Neuron (in vitro differentiated cells): Measurements from ENCODE around the gene C2orf49.

Experiments
- H2AFZ ChIP-seq: one replicate; pipeline ENCODE4 v1.6.1; 2013; ENCODE audit warnings: low read depth, mild to moderate bottlenecking, inconsistent platforms, low read length, moderate library complexity
- H3K27me3 ChIP-seq: one replicate; pipeline ENCODE4 v1.6.1; 2013; ENCODE audit warnings: low read length; ENCODE audit not compliant: insufficient read depth
- H3K36me3 ChIP-seq: one replicate; pipeline ENCODE4 v1.6.1; 2013; ENCODE audit warnings: low read length; ENCODE audit not compliant: insufficient read depth
- H3K4me1 ChIP-seq: one replicate; pipeline ENCODE4 v1.6.1; 2013; ENCODE audit warnings: low read length; ENCODE audit not compliant: insufficient read depth
- H3K4me3 ChIP-seq: 2 replicates; pipeline ENCODE4 v1.5.1; 2013; ENCODE audit warnings: mild to moderate bottlenecking, low read length, moderate library complexity
- H3K9me3 ChIP-seq: one replicate; pipeline ENCODE4 v1.6.1; 2013; ENCODE audit warnings: low read length

C2orf49 gene

DNA sequence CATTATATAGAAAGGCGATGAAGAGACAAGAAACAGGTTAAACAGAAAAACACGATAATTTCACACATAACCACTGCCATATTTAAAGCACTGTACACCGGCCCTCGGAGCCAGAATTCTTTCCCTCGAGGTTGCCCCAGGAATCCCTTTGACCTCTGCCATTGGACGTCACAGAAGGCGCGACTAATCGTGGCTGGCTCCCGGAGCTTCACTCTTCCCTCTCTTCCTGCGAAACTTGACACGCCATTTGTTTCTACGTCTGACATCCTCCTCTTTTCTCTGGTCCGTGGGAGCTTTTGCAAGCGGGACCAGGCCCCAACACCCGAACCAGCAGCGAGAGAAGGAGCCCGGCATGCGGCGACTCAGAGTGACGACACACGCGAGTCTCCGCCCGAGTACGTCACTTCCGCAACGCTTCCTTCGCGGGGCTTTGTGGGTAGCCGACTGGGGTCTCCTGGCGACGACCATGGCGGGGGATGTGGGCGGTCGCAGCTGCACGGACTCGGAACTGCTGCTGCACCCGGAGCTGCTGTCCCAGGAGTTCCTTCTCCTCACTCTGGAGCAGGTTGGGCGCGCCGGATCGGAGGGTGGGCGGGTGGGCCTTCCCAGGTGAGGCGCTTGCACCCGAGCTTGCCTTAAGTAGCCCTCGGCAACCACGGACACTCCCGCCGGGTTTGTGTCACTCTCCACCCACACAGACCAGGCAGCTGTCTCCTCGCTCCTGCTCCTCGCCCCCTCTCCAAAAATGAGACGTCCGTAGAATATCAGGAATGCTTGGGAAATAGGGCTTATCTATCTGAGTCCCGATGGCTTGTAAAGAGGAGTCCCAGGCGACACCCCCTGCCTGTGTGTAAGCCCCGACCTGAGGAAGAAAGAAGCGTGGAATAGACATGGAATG is at the start of gene C2orf49:
Gene C2orf49, plus strand, starts transcription at position 419 of the 898 bp plus-strand sequence. Its CDS starts 48 bp downstream, at position 467.
- H2AFZ ChIP-seq: peak within 1 kb of the TSS; percentile 85
- H3K27me3 ChIP-seq: no peaks in the 10 kb centered on the region
- peak within 1 kb of the TSS; percentile 97 for H3K4me3 ChIP-seq
- no peaks in the 10 kb centered on the region for H3K9me3 ChIP-seq
- H3K36me3 ChIP-seq: peaks cover 27% of the 10 kb centered on the region
- H3K4me1 ChIP-seq: peaks cover 14% of the 10 kb centered on the region

DNA sequence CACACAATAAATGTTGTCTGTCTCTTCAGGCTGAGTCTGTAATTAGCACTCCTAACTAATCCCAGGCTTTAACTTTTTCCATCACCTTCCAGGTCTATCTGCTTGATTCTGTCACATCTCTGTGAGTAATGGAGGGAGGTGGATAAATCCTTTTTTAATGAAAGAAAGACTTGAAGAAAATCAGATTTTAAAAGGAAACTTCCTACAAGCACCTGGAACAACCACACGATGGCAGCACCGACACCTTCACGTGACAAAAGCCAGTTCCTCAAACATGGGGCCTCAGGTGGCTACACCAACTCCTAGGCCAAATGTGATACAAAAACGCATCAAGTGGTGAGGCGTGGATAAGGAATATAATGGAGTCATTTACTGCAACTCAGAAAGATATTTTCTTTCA is 49.6 kb upstream of the C2orf49 start:
- no peaks in the 10 kb centered on the region for H3K9me3 ChIP-seq
- peaks cover 9% of the 10 kb centered on the region for H3K4me1 ChIP-seq
- peaks cover 51% of the 10 kb centered on the region for H3K36me3 ChIP-seq
- H3K4me3 ChIP-seq: no peak overlapping the region
- H2AFZ ChIP-seq: no peak overlapping the region
- no peaks in the 10 kb centered on the region for H3K27me3 ChIP-seq

DNA sequence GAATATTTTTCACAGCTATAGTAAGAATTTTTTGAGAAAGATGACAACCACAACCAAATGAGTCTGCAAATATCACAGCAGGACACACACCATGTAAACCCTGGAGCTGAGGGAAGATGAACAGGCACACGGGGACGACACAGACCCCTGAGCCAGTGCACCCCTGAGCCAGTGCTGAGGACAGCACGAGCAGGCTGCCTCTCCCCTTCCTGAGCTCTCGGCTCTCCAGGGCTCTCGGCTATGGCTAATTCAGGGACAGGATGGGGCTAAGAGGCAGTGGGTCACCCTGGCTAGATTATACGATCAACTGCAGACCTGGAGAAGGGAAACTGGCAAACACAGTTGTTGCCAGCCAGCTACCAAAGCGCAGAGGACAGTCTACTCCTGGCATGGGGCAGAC is 49.2 kb upstream of the C2orf49 start:
- Histone ChIP-seq H3K36me3 (peaks cover 51% of the 10 kb centered on the region), H2AFZ (no peak overlapping the region), H3K9me3 (no peaks in the 10 kb centered on the region)

DNA sequence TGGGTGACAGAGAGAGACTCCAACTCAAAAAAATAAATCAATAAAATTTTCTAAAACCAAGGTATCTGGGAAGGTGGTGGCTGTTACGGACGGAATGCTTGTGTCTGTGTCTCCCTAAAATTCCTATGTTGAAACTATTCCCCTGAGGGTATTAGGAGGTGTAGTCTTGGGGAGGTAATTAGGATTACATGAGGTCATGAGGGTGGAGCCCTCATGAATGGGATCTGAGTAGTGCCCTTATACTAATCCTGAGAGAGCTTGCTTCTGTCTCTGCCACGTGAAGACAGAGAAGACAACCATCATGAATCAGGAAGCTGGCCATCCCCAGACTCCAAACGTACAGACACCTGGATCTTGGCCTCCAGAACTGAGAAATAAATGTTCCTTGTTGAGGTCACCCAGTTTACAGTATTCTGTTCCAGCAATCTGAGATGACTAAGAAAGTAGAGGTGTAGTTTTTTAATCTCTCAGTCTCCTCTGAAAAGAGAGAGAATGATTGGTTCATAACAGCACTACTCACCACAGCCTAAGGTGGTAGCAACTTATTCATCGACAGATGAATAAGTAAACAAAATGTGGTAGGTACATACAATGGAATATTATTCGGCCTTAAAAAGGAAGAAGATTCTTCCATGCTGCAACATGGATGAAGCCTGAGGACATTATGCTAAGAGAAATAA is 46.2 kb upstream of the C2orf49 start:
- no peaks in the 10 kb centered on the region for H3K27me3 ChIP-seq
- H3K4me3 ChIP-seq: no peak overlapping the region
- peaks cover 11% of the 10 kb centered on the region for H3K4me1 ChIP-seq
- H2AFZ ChIP-seq: no peak overlapping the region
- H3K9me3 ChIP-seq: no peaks in the 10 kb centered on the region
- H3K36me3 ChIP-seq: peaks cover 40% of the 10 kb centered on the region

More for the DNA sequence above, 49.2 kb upstream of the C2orf49 start:
- Histone ChIP-seq H3K27me3 (no peaks in the 10 kb centered on the region), H3K4me1 (peaks cover 9% of the 10 kb centered on the region), H3K4me3 (no peak overlapping the region)

DNA sequence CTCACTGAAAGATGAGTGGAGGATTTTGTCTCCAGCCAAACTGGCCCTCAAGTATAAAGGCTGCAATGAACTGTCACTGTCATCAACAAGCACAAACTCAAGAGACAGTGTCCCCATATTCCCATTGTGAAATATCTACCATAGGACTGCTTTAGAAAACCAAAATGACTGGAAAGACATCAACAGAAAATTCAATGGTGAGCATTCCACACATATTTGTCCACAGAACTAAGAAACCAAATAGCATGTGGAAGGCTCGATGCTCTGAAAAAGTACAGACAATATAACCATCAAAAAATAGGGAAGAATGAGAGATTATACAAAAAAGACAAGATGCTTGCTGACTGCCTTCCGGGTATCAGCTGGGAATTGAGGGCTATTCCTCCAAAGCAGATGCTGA is 45.4 kb upstream of the C2orf49 start:
- H3K4me1 ChIP-seq: peaks cover 11% of the 10 kb centered on the region
- no peak overlapping the region for H2AFZ ChIP-seq
- H3K36me3 ChIP-seq: peaks cover 40% of the 10 kb centered on the region
- no peak overlapping the region for H3K4me3 ChIP-seq
- H3K27me3 ChIP-seq: no peaks in the 10 kb centered on the region
- no peaks in the 10 kb centered on the region for H3K9me3 ChIP-seq

DNA sequence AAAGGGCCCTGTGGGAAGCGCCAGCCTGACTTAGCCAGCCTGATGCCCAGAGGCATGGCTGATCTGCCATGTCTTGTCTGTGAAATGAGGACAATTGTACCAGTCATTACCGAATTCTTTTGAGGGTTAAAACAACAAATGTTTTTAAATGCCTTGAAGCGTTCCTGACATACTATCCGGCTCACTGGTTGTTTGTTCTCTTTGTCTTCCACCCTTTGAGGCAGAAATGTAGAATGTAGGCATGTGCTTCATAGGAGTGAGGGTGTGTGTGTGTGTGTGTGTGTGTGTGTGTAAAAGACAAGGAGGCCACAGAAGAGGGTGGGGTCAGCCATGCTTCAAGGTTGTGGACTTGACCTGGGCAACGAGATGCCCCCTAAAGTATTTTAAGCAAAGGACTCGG is 43.3 kb upstream of the C2orf49 start:
- no peaks in the 10 kb centered on the region for H3K27me3 ChIP-seq
- peaks cover 57% of the 10 kb centered on the region for H3K36me3 ChIP-seq
- H3K9me3 ChIP-seq: no peaks in the 10 kb centered on the region
- H2AFZ ChIP-seq: no peak overlapping the region
- H3K4me1 ChIP-seq: peaks cover 11% of the 10 kb centered on the region
- no peak overlapping the region for H3K4me3 ChIP-seq

DNA sequence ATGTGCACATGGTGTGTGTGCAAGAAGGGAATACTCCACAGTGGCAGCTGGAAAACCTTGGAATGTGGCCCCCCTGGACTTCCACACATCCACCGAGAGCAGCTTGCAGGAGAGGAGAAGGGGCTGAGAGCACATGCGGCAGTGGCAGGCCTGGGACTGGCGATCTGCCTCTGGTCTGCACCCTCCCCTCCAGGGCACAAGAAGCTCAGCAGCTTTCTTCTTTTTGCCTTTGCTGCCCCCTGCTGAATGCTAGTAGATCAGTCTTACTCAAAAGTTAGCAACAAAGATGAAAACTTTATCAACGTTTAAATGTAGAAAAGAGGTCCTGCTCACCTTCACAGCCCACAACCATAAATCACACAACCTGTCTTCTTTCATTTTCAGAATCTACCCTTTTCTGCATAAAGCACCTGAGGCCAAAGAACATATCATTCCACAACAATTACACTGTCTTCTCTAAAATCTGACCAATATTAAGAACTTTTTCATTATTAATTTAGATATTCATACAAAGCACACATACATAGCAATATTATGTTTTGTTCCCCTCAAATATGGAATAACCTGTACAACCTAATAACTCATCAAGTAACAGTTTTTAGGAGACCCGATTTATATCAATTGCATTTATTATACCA is 42.4 kb upstream of the C2orf49 start:
- Histone ChIP-seq H3K4me3 (no peak overlapping the region), H3K9me3 (no peaks in the 10 kb centered on the region), H3K36me3 (peaks cover 53% of the 10 kb centered on the region), H3K4me1 (peaks cover 11% of the 10 kb centered on the region), H2AFZ (no peak overlapping the region), H3K27me3 (no peaks in the 10 kb centered on the region)

DNA sequence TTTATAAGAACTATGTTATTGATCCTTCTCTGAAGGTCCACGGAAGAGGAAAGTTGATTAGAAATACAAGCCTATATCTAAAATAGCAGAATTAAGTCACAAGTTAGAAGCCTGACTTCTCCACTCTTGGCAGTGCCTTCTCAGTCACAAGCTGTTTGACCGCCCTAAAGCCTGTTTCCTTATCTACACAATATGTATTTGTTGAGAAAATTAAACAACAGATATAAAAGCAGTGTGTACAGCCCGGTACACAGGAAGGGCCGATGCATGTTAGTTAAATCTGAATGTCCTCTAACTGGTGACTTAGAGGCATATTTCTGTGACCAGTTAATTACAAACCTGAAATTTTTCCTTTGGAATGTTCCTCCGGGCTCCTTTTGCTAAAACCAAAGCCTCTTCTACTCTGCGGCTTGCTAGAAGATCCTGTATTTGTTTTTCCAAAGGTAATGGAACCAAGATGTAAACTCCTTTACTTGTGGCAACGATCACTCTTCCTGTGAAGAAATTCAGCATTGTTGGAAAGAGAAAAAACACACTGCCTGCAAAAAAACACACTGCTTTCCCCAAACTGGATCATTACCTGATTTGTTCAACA is 41.2 kb upstream of the C2orf49 start:
- H2AFZ ChIP-seq: no peak overlapping the region
- H3K36me3 ChIP-seq: peaks cover 47% of the 10 kb centered on the region
- H3K27me3 ChIP-seq: no peaks in the 10 kb centered on the region
- H3K4me3 ChIP-seq: no peak overlapping the region
- H3K9me3 ChIP-seq: no peaks in the 10 kb centered on the region
- peaks cover 11% of the 10 kb centered on the region for H3K4me1 ChIP-seq

DNA sequence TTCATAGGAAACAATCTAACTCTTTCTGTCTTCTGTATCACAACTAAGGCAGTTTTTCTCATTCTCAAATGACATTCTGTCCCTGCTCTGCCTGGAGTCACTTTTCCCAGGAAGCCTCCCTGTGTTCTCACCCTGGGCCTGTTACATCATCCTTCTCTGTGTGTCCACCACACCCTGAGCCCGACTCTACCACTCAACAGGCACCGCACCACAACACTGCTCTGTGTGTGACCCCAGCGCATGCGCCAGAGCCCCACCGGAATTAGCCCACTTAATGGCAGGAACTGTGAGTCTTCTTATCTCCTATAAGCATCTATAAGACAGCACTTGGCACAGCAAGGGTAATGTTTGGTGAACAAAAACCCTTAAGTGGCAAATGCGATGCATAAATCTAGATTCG is 40.1 kb upstream of the C2orf49 start:
- Histone ChIP-seq H3K4me1 (peaks cover 6% of the 10 kb centered on the region), H3K9me3 (no peaks in the 10 kb centered on the region), H3K27me3 (no peaks in the 10 kb centered on the region), H3K4me3 (no peak overlapping the region), H3K36me3 (peaks cover 36% of the 10 kb centered on the region), H2AFZ (no peak overlapping the region)

DNA sequence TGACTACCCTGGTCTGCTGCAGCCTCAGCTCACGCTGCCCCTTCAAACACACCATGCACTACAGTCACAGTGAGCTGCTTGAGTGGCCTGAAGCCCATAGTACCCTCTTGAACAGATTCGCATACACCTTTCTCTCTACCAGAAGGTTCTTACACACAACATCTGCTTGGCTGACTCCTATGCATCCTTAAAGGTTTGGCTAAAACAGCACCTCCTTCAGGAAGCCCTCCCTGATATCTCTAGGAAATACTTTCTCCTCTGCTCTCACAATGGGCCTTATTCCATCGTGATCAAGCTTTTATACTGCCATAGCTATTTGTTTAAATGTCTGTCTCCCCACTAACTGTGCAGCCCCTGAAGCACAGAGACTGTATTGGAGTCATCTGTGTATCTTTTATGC is 39.3 kb upstream of the C2orf49 start:
- H3K4me1 ChIP-seq: peaks cover 3% of the 10 kb centered on the region
- H3K36me3 ChIP-seq: peaks cover 37% of the 10 kb centered on the region
- no peaks in the 10 kb centered on the region for H3K9me3 ChIP-seq
- no peak overlapping the region for H2AFZ ChIP-seq
- H3K4me3 ChIP-seq: no peak overlapping the region
- H3K27me3 ChIP-seq: no peaks in the 10 kb centered on the region

DNA sequence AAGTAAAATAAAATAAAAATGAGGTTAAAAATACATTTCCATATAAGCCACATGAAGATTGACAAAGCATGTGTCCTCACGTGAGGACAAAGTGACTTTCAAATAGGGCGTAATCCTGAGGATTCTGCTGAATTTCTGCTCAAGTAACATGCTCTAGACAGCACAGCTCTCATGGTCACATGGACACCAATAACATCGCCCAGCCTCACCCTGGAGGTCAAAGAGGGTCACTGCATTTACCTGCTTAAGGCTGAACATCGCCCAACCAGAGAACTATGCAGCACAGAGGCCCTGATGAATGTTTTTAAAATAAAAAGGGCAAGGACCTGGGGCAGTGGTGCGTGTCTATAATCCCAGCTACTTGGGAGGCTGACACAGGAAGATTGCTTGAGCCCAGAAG is 38.0 kb upstream of the C2orf49 start:
- H2AFZ ChIP-seq: no peak overlapping the region
- H3K27me3 ChIP-seq: no peaks in the 10 kb centered on the region
- peaks cover 3% of the 10 kb centered on the region for H3K4me1 ChIP-seq
- H3K4me3 ChIP-seq: no peak overlapping the region
- peaks cover 36% of the 10 kb centered on the region for H3K36me3 ChIP-seq
- H3K9me3 ChIP-seq: no peaks in the 10 kb centered on the region

DNA sequence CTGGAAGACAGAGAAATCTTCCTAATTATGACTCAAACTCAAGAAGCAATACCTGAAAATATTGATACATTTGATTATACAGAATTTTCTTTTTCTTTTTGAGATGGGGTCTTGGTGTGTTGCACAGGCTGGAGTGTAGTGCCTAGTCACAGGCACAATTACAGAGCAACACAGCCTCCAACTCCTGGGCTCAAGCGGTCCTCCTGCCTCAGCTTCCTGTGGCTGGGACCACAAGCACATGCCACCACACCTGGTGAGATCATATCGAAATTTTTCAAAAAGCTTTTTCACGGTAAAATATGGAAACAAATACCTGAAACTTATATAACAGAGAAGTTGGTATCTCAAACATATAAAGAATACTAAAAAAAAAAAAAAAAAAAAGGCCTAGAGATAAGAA is 35.7 kb upstream of the C2orf49 start:
- H3K9me3 ChIP-seq: no peaks in the 10 kb centered on the region
- H3K4me3 ChIP-seq: no peak overlapping the region
- H2AFZ ChIP-seq: no peak overlapping the region

DNA sequence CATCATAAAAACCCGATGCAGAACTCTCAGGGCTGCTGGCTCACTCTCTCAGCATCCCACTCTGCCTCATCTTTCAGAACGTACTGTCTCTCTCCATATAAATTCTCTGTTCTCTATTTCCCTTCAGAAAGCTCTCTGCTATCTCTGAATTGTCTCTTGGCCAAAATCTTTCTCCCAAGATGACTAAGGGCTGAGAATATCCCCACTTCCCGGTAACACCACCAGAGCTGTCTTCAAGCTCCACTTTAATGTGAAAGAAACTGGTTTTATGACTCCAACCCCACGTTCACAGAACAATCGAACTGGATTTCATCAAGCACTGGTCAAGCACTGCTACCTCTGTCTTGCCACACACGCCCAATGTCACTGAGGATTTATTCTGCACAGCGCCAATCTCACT is 30.2 kb upstream of the C2orf49 start:
- Histone ChIP-seq H2AFZ (no peak overlapping the region), H3K4me3 (no peak overlapping the region), H3K27me3 (no peaks in the 10 kb centered on the region), H3K36me3 (peaks cover 17% of the 10 kb centered on the region), H3K4me1 (peaks cover 8% of the 10 kb centered on the region), H3K9me3 (peaks cover 3% of the 10 kb centered on the region)

More for the DNA sequence above, 35.7 kb upstream of the C2orf49 start:
- no peaks in the 10 kb centered on the region for H3K27me3 ChIP-seq
- H3K4me1 ChIP-seq: no peaks in the 10 kb centered on the region
- peaks cover 25% of the 10 kb centered on the region for H3K36me3 ChIP-seq
